ENCODE data around the gene SEPTIN8. TPM values are rescaled to one million over a fixed set of nuclear protein-coding genes. Genes with fewer than 3 reads are reported as not detected.

Gene SEPTIN8
- total and polyA plus RNA-seq, 2 of the 13 experiments (the other 11 are each of a cell fraction or from before 2014, with no cell fraction given): 41.4 to 49.9 TPM

- TF ChIP-seq ZNF337 (CRISPR knock-in tag; IDR thresholded peaks at IDR 0.05; ENCODE audit: borderline replicate concordance, low read depth) (no peak), ZNF564 (CRISPR knock-in tag; IDR thresholded peaks at IDR 0.05) (no peak), HIC2 (CRISPR knock-in tag; IDR thresholded peaks at IDR 0.05; ENCODE audit: low read depth) (0 out of 2 replicates have a peak, but pooled peaks have one; percentile 42), ZNF83 (CRISPR knock-in tag; IDR thresholded peaks at IDR 0.05; ENCODE audit: borderline replicate concordance) (no peak), ZNF143 (CRISPR knock-in tag; IDR thresholded peaks at IDR 0.05) (peak; percentile 86), U2AF1 (optimal IDR thresholded peaks at IDR 0.05; ENCODE audit: low read depth, low read length) (no peak), HOXD1 (CRISPR knock-in tag; IDR thresholded peaks at IDR 0.05) (no peak), SALL1 (CRISPR knock-in tag; IDR thresholded peaks at IDR 0.05) (peak; percentile 29; the same call in 1 of the 2 replicates), ZNF512B (CRISPR knock-in tag; IDR thresholded peaks at IDR 0.05; ENCODE audit: borderline replicate concordance) (no peak), GPBP1L1 (CRISPR knock-in tag; IDR thresholded peaks at IDR 0.05) (no peak), SAP130 (CRISPR knock-in tag; IDR thresholded peaks at IDR 0.05; ENCODE audit: low read depth) (no peak; the same call in 1 of the 2 replicates), HDAC6 (IDR thresholded peaks at IDR 0.05; ENCODE audit: low read depth, low read length) (no peak), MBNL3 (CRISPR knock-in tag; conservative IDR thresholded peaks at IDR 0.05) (no peak), SP2 (CRISPR knock-in tag; IDR thresholded peaks at IDR 0.05) (no peak), SMARCC2 (IDR thresholded peaks at IDR 0.05) (no peak), HMGXB4 (CRISPR knock-in tag; IDR thresholded peaks at IDR 0.05; ENCODE audit: borderline replicate concordance in 1 of 2, low read depth in 1 of 2) (0 out of 4 replicates have a peak, but pooled peaks of 1 of the 2 experiments have one; percentile 26), TEF (CRISPR knock-in tag; IDR thresholded peaks at IDR 0.05) (peak; percentile 43; the same call in 1 of the 2 replicates), ISL2 (CRISPR knock-in tag; IDR thresholded peaks at IDR 0.05) (no peak), HNRNPK (IDR thresholded peaks at IDR 0.05; ENCODE audit: low read depth, low read length, poor library complexity, severe bottlenecking) (no peak), ZMYM4 (CRISPR knock-in tag; IDR thresholded peaks at IDR 0.05) (0 out of 2 replicates have a peak, but pooled peaks have one; percentile 12)
Measured at GRCh38 chr5:132777209-132778069, at the start of gene SEPTIN8 (continued).

Measured in HepG2 (cell line).